Activated naive CD8-positive, alpha-beta T cell treated with anti-CD3 and anti-CD28 coated beads, Interleukin-2, amount 50 U/mL, for 16 hours (primary cell): Measurements from ENCODE around the gene KYAT1.

ENCODE experiments used
- DNase-seq: peaks from one replicate; pipeline ENCODE4 v3.0.0-alpha.2; 2020; ENCODE audit warnings: low read depth, low spot score

The KYAT1 gene

GRCh38 chr9:128840524-128840923, 41.2 kb downstream of the KYAT1 start:
- DNase-seq: no peak

DNA sequence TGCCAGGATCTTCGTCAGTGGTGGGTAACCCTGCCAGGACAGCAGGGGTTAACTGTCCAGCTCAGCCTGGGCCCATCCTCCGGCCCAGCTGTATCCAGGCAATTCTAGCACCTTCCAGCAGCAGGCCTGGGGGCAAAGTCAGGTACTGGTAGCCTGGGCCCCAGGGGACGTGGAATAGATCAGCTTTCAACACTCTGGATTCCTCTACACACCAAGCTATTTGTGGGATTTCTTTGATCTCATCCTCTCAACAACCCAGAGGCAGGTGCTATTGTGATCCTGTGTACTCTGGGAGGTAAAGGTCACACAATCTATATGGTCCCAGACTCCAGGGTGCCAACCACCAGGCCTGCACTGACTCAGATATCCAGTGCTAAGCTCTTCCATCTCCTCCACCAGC, 43.4 kb downstream of the KYAT1 start:
- no peak for DNase-seq

DNA sequence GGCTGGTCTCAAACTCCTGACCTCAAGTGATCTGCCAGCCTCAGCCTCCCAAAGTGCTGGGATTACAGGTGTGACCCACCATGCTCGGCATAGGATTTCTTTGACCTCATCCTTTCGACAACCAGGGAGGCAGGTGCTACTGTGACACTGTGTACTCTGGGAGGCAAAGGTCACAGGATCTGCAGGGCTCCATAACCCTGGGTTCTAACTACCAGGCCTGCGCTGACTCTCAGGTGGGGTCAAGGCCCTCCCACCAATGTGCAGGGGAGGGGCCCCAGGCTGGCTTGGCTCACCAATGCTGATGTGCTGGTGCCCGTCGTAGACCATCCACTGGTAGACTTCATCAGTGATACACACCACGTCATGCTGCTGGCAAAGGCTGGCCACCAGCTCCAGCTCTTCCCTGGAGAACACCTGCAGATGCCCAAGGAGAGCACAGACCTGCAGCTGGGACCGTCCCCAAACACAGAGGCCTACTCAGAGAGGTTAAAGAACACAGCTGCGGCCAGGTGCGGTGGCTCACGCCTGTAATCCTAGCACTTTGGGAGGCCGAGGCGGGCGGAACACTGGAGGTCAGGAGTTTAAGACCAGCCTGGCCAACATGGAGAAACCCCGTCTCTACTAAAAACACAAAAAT, 45.1 kb downstream of the KYAT1 start:
- DNase-seq: no peak

GRCh38 chr9:128835246-128836210, 46.2 kb downstream of the KYAT1 start:
- DNase-seq: no peak

GRCh38 chr9:128833696-128834095, 48.1 kb downstream of the KYAT1 start:
- DNase-seq: no peak

GRCh38 chr9:128829477-128830251, 52.1 kb downstream of the KYAT1 start, which contains the start of gene SPOUT1:
TSS of gene SPOUT1 (minus strand) at chr9:128829794. CDS start at chr9:128829780, 14 bp downstream.
- DNase-seq: peak; percentile 86

GRCh38 chr9:128828719-128829452, 52.9 kb downstream of the KYAT1 start:
- DNase-seq: no peak

DNA sequence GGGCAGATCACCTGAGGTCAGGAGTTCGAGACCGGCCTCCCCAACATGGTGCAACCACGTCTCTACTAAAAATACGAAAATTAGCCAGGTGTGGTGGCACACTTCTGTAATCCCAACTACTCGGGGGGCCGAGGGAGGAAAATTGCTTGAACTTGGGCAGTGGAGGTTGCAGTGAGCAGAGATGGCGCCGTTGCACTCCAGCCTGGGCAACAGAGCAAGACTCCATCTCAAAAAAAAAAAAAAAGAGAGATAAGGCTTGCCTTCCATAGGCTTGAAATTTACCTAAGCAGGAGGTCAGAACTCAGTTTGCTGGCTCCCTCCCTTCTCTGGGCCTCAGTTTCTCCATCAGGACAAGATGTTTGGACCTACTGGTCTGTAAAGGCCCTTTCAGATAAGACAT, 53.5 kb downstream of the KYAT1 start:
- no peak for DNase-seq

- DNase-seq: no peak
These were observed 55.6 kb downstream of the KYAT1 start for GRCh38 chr9:128825923-128826700.

DNA sequence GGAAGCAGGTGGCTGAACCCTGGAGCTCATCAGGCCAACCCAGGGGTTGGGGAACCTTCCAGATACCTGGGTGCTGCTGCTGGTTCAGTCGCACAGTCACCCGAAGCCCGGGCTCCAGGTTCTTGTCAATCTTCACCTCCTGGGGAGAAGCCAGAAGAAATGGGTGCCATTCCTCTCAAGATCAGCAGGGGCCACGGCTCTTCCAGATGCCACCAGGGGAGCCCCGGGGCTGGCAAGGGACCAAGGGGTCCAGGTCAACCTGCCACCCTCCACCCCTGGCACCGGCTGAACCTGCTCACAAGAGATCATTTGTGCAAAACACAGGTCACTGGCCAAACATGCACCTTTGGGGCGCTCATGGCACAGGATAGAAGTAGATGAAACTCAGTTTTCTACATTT, 56.8 kb downstream of the KYAT1 start:
- DNase-seq: no peak

GRCh38 chr9:128823903-128824406, 57.8 kb downstream of the KYAT1 start:
- DNase-seq: no peak

DNA sequence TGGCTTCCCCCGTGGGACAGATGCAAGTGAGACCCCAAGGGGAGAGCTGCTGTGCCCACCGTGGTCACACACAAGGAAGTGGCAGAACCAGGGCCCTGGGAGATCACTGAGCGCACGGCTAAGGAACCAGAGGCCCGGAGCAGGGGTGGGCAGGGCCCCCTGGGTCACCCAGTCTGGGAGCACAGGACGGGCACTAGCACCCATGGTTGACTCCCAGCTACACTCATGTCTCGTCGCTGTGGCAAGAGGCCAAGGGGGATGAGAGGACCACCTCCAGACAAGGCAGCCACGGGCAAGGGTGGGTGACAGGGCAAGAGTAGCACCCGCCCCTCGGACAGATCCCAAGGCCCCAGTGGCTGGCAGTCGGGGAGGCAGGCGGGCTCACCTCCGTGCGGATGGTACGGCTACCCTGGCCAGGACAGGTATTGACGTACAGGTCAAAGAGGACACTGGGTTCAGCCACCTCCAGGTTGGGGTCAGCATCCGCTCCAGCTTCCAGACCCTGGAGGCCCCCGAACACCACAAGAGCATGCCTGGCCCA, 58.3 kb downstream of the KYAT1 start:
- DNase-seq: no peak

- no peak for DNase-seq
These were observed 59.2 kb downstream of the KYAT1 start for GRCh38 chr9:128822407-128823042.

DNA sequence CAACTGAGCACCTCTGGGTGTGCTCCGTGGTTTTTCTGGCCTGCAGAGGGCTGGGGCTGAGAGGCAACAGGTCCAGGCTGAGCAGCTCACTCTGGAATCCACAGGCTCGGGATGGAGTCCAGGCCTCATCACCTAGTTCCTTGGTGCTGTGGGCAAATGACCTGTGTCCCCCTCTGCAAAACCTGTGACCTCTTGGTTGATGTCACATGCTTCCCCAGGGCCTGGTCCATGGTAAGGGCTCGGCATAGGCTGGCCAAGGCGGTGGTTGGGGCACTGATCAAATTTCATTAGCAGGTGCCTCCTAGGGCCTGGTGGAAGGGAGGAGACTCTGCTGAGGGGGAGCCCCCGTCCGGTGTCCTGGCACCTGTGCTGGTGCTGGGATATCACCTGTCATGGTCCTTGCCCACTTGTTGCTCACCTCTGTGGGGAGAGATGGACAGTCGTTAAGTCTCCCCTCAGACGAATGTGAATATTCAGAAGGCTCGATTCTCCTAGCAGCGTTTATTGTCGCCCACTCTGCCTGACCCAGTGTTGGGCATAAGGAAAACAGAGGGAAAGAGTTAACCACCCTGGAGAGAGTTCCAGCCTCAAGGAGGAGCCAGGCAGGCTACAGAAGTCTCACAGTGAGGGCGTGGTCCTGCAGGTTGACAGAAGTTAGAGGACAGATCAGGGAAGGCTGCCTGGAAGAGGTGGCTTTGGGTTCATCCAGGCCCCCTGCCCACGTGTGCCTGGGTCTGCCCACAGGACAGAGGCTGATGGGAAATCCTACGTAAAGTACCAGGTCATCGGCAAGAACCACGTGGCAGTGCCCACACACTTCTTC, 60.0 kb downstream of the KYAT1 start:
- no peak for DNase-seq

GRCh38 chr9:128820665-128821583, 60.8 kb downstream of the KYAT1 start:
- DNase-seq: no peak

- DNase-seq: no peak
These were observed 61.8 kb downstream of the KYAT1 start for GRCh38 chr9:128819716-128820664.
